IMR-90 (cell line): ENCODE measurements around the gene TRPM3. TPM values are rescaled to one million over a fixed set of nuclear protein-coding genes. Genes with fewer than 3 reads are reported as not detected.

Experiments used
- ATAC-seq: fragments of 200-7000 bp; cut with Tn5 transposase; 2 replicates; pipeline ENCODE4 v1.9.1; 2020; ENCODE audit warnings: low read depth, mild to moderate bottlenecking, moderate library complexity
- BruUV-seq: library from RNA; stranded (reverse); fragments of 400-500 nt; replicated peaks from 2 replicates; lab custom pipeline; 2021; lab: Mats Ljungman, UMichigan
- CTCF ChIA-PET: fragments of 300-600 bp; formaldehyde crosslinking; extraction: SDS; loops from one replicate; lab custom pipeline; 2021; ENCODE audit warnings: antibody characterized with exemption; lab: Yijun Ruan, JAX
- POLR2A ChIA-PET: fragments of 300-600 bp; sonication (Branson Sonifier 250); formaldehyde crosslinking; loops from one replicate; lab custom pipeline; 2022; ENCODE audit warnings: antibody characterized with exemption; ENCODE audit not compliant: unreplicated experiment; lab: Charles Lee
- DNase-seq: peaks from one replicate; pipeline ENCODE4 v3.0.0; 2013
- H2AFZ ChIP-seq: replicated peaks from 2 replicates; pipeline ENCODE3; 2013; ENCODE audit warnings: low read length, mild to moderate bottlenecking; ENCODE audit not compliant: poor library complexity
- H2AK5ac ChIP-seq: 2 replicates; pipeline ENCODE4 v1.6.1; 2013; ENCODE audit warnings: low read depth, low read length, inconsistent platforms
- H2AK9ac ChIP-seq: replicated peaks from 2 replicates; pipeline ENCODE3; 2013; ENCODE audit warnings: mild to moderate bottlenecking, low read depth, low read length, moderate library complexity; ENCODE audit not compliant: poor library complexity
- H2BK120ac ChIP-seq: 2 replicates; pipeline ENCODE4 v1.6.1; 2013; ENCODE audit warnings: low read depth, low read length, inconsistent platforms
- H2BK15ac ChIP-seq: 3 replicates; pipeline ENCODE4 v1.6.1; 2013; ENCODE audit warnings: low read depth, low read length, inconsistent platforms
- H2BK20ac ChIP-seq: 2 replicates; pipeline ENCODE4 v1.6.1; 2013; ENCODE audit warnings: low read depth, mild to moderate bottlenecking, inconsistent platforms, low read length, moderate library complexity
- H2BK5ac ChIP-seq: 2 replicates; pipeline ENCODE4 v1.6.1; 2013; ENCODE audit warnings: mild to moderate bottlenecking, low read depth, low read length, inconsistent platforms; ENCODE audit not compliant: poor library complexity, severe bottlenecking
- H3K14ac ChIP-seq: replicated peaks from 2 replicates; pipeline ENCODE4 v1.6.1; 2013; ENCODE audit warnings: low read depth, low read length, inconsistent platforms
- H3K18ac ChIP-seq: 2 replicates; pipeline ENCODE4 v1.6.1; 2013; ENCODE audit warnings: low read depth, low read length, control low read depth
- H3K23ac ChIP-seq: 2 replicates; pipeline ENCODE4 v1.6.1; 2013; ENCODE audit warnings: low read depth, low read length, inconsistent platforms
- H3K27ac ChIP-seq: 2 replicates; pipeline ENCODE4 v1.5.1; 2013; ENCODE audit warnings: mild to moderate bottlenecking, control low read depth, low read length; ENCODE audit not compliant: insufficient read depth
- H3K27me3 ChIP-seq: 2 replicates; pipeline ENCODE4 v1.6.1; 2013; ENCODE audit warnings: low read length; ENCODE audit not compliant: control insufficient read depth, insufficient read depth
- H3K36me3 ChIP-seq: 2 replicates; pipeline ENCODE4 v1.6.1; 2013; ENCODE audit warnings: low read length, mixed read lengths; ENCODE audit not compliant: control insufficient read depth, insufficient read depth
- H3K4ac ChIP-seq: 2 replicates; pipeline ENCODE4 v1.6.1; 2013; ENCODE audit warnings: low read depth, low read length, inconsistent platforms
- H3K4me1 ChIP-seq: 2 replicates; pipeline ENCODE4 v1.6.1; 2013; ENCODE audit warnings: low read length, mixed read lengths; ENCODE audit not compliant: control insufficient read depth, insufficient read depth
- H3K4me2 ChIP-seq: 2 replicates; pipeline ENCODE4 v1.6.1; 2013; ENCODE audit warnings: low read depth, mild to moderate bottlenecking, control low read depth, low read length, moderate library complexity
- H3K4me3 ChIP-seq: 2 replicates; pipeline ENCODE4 v1.5.1; 2013; ENCODE audit warnings: low read depth, mild to moderate bottlenecking, control low read depth, low read length, moderate library complexity; ENCODE audit not compliant: insufficient read depth
- H3K56ac ChIP-seq: 2 replicates; pipeline ENCODE4 v1.6.1; 2013; ENCODE audit warnings: low read length, inconsistent platforms; ENCODE audit not compliant: insufficient read depth; ENCODE audit errors: extremely low read depth
- H3K79me1 ChIP-seq, 2 experiments: 2 replicates each; pipeline ENCODE4 v1.6.1; 2013; ENCODE audit warnings: low read length in 2 of 2, inconsistent platforms in 1 of 2, low read depth in 1 of 2
- H3K9ac ChIP-seq: 2 replicates; pipeline ENCODE4 v1.6.1; 2013; ENCODE audit warnings: low read depth, low read length, control low read depth
- H3K9me1 ChIP-seq: 2 replicates; pipeline ENCODE4 v1.6.1; 2013; ENCODE audit warnings: low read length, inconsistent platforms; ENCODE audit not compliant: insufficient read depth
- H3K9me3 ChIP-seq: 2 replicates; pipeline ENCODE4 v1.6.1; 2013; ENCODE audit warnings: low read length; ENCODE audit not compliant: control insufficient read depth, insufficient read depth
- H4K20me1 ChIP-seq: 2 replicates; pipeline ENCODE4 v1.6.1; 2013; ENCODE audit warnings: low read length, inconsistent platforms; ENCODE audit not compliant: insufficient read depth
- H4K5ac ChIP-seq: 2 replicates; pipeline ENCODE4 v1.6.1; 2013; ENCODE audit warnings: mild to moderate bottlenecking, low read depth, low read length, control low read depth
- H4K8ac ChIP-seq, 2 experiments: 2 replicates each; pipeline ENCODE4 v1.6.1; 2013; ENCODE audit warnings: low read depth in 2 of 2, low read length in 2 of 2, control low read depth in 1 of 2, inconsistent platforms in 1 of 2
- H4K91ac ChIP-seq: 2 replicates; pipeline ENCODE4 v1.6.1; 2013; ENCODE audit warnings: low read depth, low read length, inconsistent platforms; ENCODE audit not compliant: insufficient read depth
- CEBPB ChIP-seq: IDR thresholded peaks from 2 replicates; pipeline ENCODE4 v1.6.1; 2012; ENCODE audit warnings: low read depth, low read length, improper control_type of control experiment
- CHD1 ChIP-seq: IDR thresholded peaks from 2 replicates; pipeline ENCODE4 v1.6.1; 2012; ENCODE audit warnings: low read depth, low read length, improper control_type of control experiment
- FOS ChIP-seq: fragments of 150-350 bp; IDR thresholded peaks from 2 replicates; pipeline ENCODE4 v1.6.1; 2016; ENCODE audit warnings: low read depth, low read length
- MAFK ChIP-seq: IDR thresholded peaks from 2 replicates; pipeline ENCODE4 v1.6.1; 2012; ENCODE audit warnings: low read depth, low read length, improper control_type of control experiment
- MAZ ChIP-seq: IDR thresholded peaks from 2 replicates; pipeline ENCODE4 v1.6.1; 2012; ENCODE audit warnings: low read depth, mild to moderate bottlenecking, low read length, improper control_type of control experiment, moderate library complexity, borderline replicate concordance
- MXI1 ChIP-seq: IDR thresholded peaks from 2 replicates; pipeline ENCODE4 v1.6.1; 2012; ENCODE audit warnings: low read depth, mild to moderate bottlenecking, low read length, moderate library complexity, borderline replicate concordance
- NFE2L2 ChIP-seq: fragments of 150-350 bp; IDR thresholded peaks from 2 replicates; pipeline ENCODE4 v1.6.1; 2016; ENCODE audit warnings: low read depth, mild to moderate bottlenecking, low read length
- POLR2A ChIP-seq: IDR thresholded peaks from 2 replicates; pipeline ENCODE4 v1.6.1; 2012; ENCODE audit warnings: mild to moderate bottlenecking, low read depth, low read length
- RAD21 ChIP-seq: IDR thresholded peaks from 2 replicates; pipeline ENCODE4 v1.6.1; 2012; ENCODE audit warnings: low read length, improper control_type of control experiment
- RCOR1 ChIP-seq: IDR thresholded peaks from 2 replicates; pipeline ENCODE4 v1.6.1; 2012; ENCODE audit warnings: mild to moderate bottlenecking, low read length, improper control_type of control experiment; ENCODE audit not compliant: insufficient replicate concordance
- RFX5 ChIP-seq: IDR thresholded peaks from 2 replicates; pipeline ENCODE4 v1.8.0; 2012; ENCODE audit warnings: low read depth, mild to moderate bottlenecking, low read length, moderate library complexity
- USF2 ChIP-seq: fragments of 150-350 bp; IDR thresholded peaks from 2 replicates; pipeline ENCODE4 v1.6.1; 2017; ENCODE audit warnings: mild to moderate bottlenecking, antibody characterized with exemption, low read length, low read depth
- WGBS, 2 experiments: methylation state at CpG; one replicate each; pipeline versions ENCODE4 v1.1.5 to v1.1.7; 2013; ENCODE audit warnings: missing lambda C conversion rate in 2 of 2; ENCODE audit not compliant: insufficient read length in 1 of 2; ENCODE audit errors: extremely low coverage in 2 of 2; 5-methylcytosine and 5-hydroxymethylcytosine counted together
- dilution Hi-C: fragments of 300-500 bp; cut with HindIII; formaldehyde crosslinking; loops from one replicate; pipeline ENCODE4 v1.14.3; 2018; ENCODE audit warnings: low sequenced_read_pairs; ENCODE audit not compliant: unreplicated experiment
- in situ Hi-C: fragments of 300-500 bp; cut with MboI; formaldehyde crosslinking; loops from 3 replicates; pipeline ENCODE4 v1.14.3; 2019; ENCODE audit warnings: low sequenced_read_pairs, inconsistent platforms, mixed read lengths
- intact Hi-C: fragments of 100-400 bp; cut with micrococcal nuclease; formaldehyde crosslinking; loops from 2 replicates; pipeline ENCODE4 v1.10.0; 2022
- polyA plus RNA-seq, 3 experiments: library from polyadenylated mRNA; depleted of rRNA; stranded (reverse); fragments of >200 nt; gene quantifications; 2 replicates each; pipeline ENCODE4 v1.2.3, GENCODE V29; 2012; ENCODE audit warnings: low replicate concordance in 1 of 3
- total RNA-seq: library from RNA; depleted of rRNA; stranded (reverse); fragments of >200 nt; gene quantifications from 2 replicates; pipeline ENCODE4 v1.2.3, GENCODE V29; 2012
- TF ChIP-seq, protein P1 (sequence below): conservative IDR thresholded peaks from 2 replicates; pipeline ENCODE4 v1.5.1; 2012; ENCODE audit warnings: mild to moderate bottlenecking, low read depth, low read length, improper control_type of control experiment

TRPM3 gene
- total and polyA plus RNA-seq, 2 of the 4 experiments (the other 2 are of a cell fraction): not detected

DNA sequence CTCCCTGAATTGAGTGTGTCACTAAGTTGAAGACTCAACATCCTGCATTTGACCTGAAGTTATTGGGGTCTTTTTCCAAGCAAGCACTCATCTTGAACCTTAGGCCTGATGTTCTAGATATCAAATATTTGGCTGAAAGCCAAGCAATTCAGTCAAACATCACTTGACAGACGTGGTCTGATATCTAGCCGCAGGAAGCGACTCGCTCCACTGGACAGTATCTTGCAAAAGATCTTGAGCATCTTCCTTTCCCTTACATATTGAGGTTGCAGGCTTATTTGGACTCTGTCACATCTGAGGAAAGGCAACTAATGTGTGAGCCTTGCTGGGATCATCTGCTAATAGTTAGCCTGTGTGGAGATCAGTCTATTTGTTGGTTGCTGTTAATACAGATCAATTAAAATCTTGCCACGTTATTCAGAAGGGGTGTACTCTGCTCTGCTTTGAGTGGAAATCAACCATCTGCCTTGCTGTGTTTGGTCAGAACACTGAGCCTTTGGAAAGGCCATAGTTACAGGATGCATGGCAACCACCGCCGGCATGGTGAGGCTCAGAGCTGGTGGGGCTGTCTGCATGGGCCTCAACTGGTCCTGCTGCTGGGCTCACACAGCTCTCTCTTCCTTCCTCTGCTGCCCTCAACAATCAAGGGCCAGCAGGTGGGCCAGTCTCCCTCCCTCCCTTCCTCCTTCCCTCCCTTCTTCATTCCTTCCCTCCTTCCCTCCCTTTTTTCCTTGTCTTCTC is 540.0 kb downstream of the TRPM3 start:
- Histone ChIP-seq H3K36me3 (no peaks in the 10 kb centered on the region), H3K27me3 (no peaks in the 10 kb centered on the region), H2BK5ac (no peak overlapping the region), H4K20me1 (no peaks in the 10 kb centered on the region), H3K18ac (peak overlapping the region; percentile 78), H4K91ac (peak overlapping the region; percentile 38; the same call in 1 of the 2 replicates), H3K9ac (no peak overlapping the region), H3K14ac (peak overlapping the region; percentile 57), H3K27ac (peak overlapping the region; percentile 37; the same call in 1 of the 2 replicates), H2BK20ac (0 out of 2 replicates have a peak overlapping the region, but pooled peaks have one; percentile 55), H2AFZ (no peak overlapping the region), H3K4me2 (no peak overlapping the region), H3K9me3 (no peaks in the 10 kb centered on the region), H3K4me1 (peaks cover 11% of the 10 kb centered on the region), H2AK9ac (no peak overlapping the region), H4K8ac (peak overlapping the region in 1 of 2 experiments; percentile 5; a peak in 2 of 4 replicates), H3K9me1 (peaks cover 7% of the 10 kb centered on the region), H3K79me1 (0 out of 4 replicates have a peak, but pooled peaks cover 0 to 3% of the 10 kb centered on the region in 2 experiments), H4K5ac (peak overlapping the region; percentile 44), H2AK5ac (peak overlapping the region; percentile 49), H2BK120ac (peak overlapping the region; percentile 72), H3K4ac (peak overlapping the region; percentile 65; the same call in 1 of the 2 replicates), H3K56ac (no peak overlapping the region), H3K23ac (no peak overlapping the region), H2BK15ac (peak overlapping the region; percentile 42; the same call in 2 of the 3 replicates), H3K4me3 (no peak overlapping the region)
- ChIA-PET POLR2A (interaction anchor here (0.6 kb wide), 1 partner anchor 103 kb away, joined by 5 read pairs; no protein-coding TSS in a partner anchor), CTCF (interaction anchor here (0.6 kb wide), 1 partner anchor 167 kb away, joined by 3 read pairs; the partner anchor contains the start of gene KLF9)
- intact Hi-C loops (no loop called here), in situ Hi-C loops (no loop called here), dilution Hi-C loops (no loop called here)
- ATAC-seq (0 out of 2 replicates have a peak, but pooled peaks have one; percentile 8), DNase-seq (no peak)
- WGBS, 2 experiments: 100% methylated on average over 2 of the region's 7 CpGs; no CpG with 5 or more reads in 1 of the 2 experiments
- no peak for TF ChIP-seq MXI1
- TF ChIP-seq, protein P1, sequence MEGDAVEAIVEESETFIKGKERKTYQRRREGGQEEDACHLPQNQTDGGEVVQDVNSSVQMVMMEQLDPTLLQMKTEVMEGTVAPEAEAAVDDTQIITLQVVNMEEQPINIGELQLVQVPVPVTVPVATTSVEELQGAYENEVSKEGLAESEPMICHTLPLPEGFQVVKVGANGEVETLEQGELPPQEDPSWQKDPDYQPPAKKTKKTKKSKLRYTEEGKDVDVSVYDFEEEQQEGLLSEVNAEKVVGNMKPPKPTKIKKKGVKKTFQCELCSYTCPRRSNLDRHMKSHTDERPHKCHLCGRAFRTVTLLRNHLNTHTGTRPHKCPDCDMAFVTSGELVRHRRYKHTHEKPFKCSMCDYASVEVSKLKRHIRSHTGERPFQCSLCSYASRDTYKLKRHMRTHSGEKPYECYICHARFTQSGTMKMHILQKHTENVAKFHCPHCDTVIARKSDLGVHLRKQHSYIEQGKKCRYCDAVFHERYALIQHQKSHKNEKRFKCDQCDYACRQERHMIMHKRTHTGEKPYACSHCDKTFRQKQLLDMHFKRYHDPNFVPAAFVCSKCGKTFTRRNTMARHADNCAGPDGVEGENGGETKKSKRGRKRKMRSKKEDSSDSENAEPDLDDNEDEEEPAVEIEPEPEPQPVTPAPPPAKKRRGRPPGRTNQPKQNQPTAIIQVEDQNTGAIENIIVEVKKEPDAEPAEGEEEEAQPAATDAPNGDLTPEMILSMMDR: no peak
- TF ChIP-seq RFX5: no peak
- no peak for TF ChIP-seq RCOR1
- TF ChIP-seq POLR2A: no peak
- no peak for TF ChIP-seq USF2
- TF ChIP-seq RAD21: no peak
- no peak for TF ChIP-seq MAZ
- no peak for TF ChIP-seq NFE2L2
- TF ChIP-seq FOS: no peak
- no peak for TF ChIP-seq CEBPB
- TF ChIP-seq MAFK: no peak
- TF ChIP-seq CHD1: no peak
- no TSS peak for BruUV-seq
